GM06990 (cell line): ENCODE results near the gene DDX20.

Experiments used
- DNase-seq: peaks from one replicate; pipeline ENCODE4 v3.0.0-alpha.2; 2011; ENCODE audit not compliant: insufficient read length; ENCODE audit errors: extremely low read depth
- H3K27me3 ChIP-seq: replicated peaks from 2 replicates; pipeline ENCODE4 v1.6.0; 2011; ENCODE audit warnings: low read length; ENCODE audit not compliant: control insufficient read depth, insufficient read depth
- H3K36me3 ChIP-seq: 2 replicates; pipeline ENCODE4 v1.5.1; 2011; ENCODE audit warnings: low read length; ENCODE audit not compliant: control insufficient read depth, insufficient read depth
- H3K4me3 ChIP-seq: replicated peaks from 2 replicates; pipeline ENCODE4 v1.5.1; 2011; ENCODE audit warnings: low read depth, mild to moderate bottlenecking, control low read depth, low read length
- TF ChIP-seq, protein P1 (sequence below): IDR thresholded peaks from 2 replicates; pipeline ENCODE4 v1.5.1; 2011; ENCODE audit warnings: low read length, control low read depth, mild to moderate bottlenecking, inconsistent platforms; ENCODE audit not compliant: insufficient read depth, poor library complexity, severe bottlenecking

The DDX20 gene

DNA sequence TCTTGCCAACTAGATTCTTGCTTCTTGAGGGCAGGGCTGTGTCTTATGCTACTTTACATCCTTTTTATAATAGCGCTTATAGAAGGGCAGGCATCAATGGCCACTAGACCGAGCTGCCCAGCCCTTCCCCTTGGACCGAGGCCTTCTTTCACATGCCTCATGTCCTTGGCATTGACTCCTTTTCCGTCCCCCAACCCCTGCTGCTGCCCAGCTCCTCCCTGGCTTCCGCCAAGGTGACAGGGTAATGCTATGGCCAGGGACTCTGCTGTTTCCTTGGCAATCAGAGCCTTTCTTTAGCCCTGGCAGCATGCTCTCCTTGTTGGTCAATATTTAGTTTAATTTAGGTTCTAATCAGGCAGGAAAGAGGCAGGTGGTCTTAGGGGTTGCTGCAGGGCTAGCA is 48.2 kb downstream of the DDX20 start:
- no peak overlapping the region for H3K4me3 ChIP-seq
- TF ChIP-seq, protein P1, sequence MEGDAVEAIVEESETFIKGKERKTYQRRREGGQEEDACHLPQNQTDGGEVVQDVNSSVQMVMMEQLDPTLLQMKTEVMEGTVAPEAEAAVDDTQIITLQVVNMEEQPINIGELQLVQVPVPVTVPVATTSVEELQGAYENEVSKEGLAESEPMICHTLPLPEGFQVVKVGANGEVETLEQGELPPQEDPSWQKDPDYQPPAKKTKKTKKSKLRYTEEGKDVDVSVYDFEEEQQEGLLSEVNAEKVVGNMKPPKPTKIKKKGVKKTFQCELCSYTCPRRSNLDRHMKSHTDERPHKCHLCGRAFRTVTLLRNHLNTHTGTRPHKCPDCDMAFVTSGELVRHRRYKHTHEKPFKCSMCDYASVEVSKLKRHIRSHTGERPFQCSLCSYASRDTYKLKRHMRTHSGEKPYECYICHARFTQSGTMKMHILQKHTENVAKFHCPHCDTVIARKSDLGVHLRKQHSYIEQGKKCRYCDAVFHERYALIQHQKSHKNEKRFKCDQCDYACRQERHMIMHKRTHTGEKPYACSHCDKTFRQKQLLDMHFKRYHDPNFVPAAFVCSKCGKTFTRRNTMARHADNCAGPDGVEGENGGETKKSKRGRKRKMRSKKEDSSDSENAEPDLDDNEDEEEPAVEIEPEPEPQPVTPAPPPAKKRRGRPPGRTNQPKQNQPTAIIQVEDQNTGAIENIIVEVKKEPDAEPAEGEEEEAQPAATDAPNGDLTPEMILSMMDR = no peak
- H3K36me3 ChIP-seq = no peaks in the 10 kb centered on the region
- no peak for DNase-seq
- peaks cover 2% of the 10 kb centered on the region for H3K27me3 ChIP-seq

DNA sequence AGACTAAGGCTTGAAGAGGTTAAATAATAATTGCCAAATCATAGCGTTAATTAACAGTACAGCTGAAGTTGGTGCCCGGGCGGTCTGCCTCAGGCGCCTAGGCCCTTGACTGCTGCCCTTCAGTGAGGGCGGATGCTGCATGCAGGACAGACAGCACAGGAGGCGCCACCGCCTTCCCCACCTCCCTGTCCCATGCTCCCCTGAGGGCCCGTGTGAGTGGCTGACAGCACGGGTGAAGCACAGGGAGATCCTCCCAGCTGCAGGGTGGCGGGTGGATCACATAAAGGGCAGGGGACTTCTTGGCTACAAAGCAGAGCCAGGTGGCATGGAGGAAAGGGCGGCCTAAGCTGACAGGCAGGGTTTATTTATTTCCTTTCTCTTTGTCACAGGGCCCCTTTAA is 49.1 kb downstream of the DDX20 start:
- DNase-seq = no peak
- no peaks in the 10 kb centered on the region for H3K36me3 ChIP-seq
- TF ChIP-seq, protein P1 = no peak
- H3K27me3 ChIP-seq = peaks cover 2% of the 10 kb centered on the region
- no peak overlapping the region for H3K4me3 ChIP-seq

DNA sequence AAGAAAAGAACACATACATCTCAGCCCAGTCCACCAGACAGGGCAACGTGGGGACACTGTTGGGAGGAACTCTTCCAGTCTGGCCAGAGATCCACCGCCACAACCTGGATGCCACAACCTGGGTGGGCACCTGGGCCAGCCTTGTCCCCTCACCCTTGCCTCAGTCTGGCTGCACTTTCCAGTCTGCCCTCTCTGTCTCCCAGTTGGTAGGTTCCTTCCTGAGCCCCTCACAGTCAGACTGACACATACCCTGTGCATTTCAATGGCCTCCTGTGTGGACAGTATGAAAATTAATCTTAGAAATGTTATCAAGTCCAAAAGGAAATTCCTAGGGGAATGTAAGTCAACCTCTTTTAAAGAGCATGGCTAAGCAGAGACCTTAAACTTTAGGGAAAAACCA is 49.5 kb downstream of the DDX20 start:
- TF ChIP-seq, protein P1 = no peak
- peaks cover 3% of the 10 kb centered on the region for H3K27me3 ChIP-seq
- no peak for DNase-seq
- no peak overlapping the region for H3K4me3 ChIP-seq
- no peaks in the 10 kb centered on the region for H3K36me3 ChIP-seq

DNA sequence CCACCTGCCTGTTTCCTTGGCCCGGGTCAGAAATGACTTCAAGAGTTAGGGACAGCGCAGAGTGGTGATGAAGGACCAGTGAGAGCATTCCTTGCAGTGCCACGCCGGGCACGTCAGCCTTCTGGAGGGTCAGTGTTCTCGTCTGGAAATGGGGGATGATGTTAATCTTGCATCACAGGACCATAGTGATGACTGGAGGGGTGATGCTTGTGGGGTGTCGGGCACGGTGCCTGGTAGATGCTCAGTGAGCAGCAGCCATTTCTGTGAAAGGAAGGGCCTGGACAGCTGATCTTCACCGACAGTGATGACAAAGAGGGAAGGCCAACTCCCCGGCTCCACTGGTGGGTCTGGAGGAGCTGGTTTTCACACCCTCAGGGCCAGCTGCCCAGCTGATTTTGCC is 56.2 kb downstream of the DDX20 start:
- Histone ChIP-seq H3K4me3 (no peak overlapping the region), H3K36me3 (no peaks in the 10 kb centered on the region), H3K27me3 (peaks cover 1% of the 10 kb centered on the region; the same call in 1 of the 2 replicates)
- TF ChIP-seq, protein P1 = no peak
- no peak for DNase-seq

DNA sequence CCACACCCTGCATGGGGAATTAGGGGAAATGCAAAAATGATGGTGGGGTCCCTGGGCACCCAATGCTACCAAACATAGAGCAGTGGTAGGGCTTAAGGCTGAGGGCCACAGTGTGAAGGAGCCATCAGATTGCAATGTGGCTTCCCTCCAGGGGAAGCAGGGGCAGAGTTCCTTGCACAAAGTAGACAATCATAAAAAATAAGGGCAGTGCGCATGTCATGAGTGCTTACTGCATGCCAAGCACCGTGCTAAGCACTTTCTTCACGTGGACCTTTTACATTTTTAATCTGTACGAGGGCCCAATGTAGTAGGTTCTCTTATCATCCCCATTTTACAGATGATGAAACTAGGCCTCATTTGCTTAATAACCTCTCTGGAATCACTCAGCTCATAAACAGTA is 56.6 kb downstream of the DDX20 start:
- H3K27me3 ChIP-seq = peaks cover 1% of the 10 kb centered on the region; the same call in 1 of the 2 replicates
- DNase-seq = no peak
- TF ChIP-seq, protein P1 = no peak

DNA sequence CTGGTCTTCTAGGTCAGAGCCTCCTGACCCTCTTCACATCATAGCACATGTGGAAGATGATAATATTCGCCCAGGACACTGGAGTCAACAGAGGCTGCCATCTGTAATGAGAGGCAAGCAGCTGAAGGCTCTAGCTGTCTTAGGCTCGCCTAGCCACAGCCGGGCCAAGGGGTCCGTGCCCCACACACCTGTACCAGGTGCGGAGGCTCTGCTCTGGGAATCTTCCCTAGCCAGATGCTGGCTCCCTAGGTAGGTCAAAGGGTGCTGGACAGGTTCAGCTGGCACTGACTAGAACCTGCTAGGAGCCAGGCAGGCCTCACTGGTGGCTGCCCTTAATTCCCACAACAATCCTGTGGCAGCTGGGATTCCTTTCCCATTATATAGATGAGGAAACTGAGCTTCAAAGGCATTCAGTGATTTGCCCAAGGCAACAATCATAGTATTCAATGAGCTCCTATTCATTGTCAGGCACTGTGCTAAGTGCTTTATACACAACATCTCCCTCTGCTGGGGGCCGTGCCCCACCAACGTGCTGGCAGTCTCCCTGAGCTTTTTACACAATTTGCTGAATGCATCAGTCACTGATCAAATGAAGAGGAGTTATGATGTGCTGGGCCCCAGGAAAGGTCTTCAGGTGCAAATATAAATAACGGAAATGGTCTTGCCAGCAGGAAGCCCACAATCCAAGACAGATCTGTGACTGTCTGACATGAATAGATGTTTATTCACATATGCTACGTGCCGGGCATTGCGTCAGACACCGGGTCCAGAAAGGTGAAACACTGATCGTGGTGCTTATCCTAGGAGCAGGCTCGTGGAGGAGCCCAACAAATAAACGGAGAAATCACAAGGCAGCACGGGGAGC is 58.0 kb downstream of the DDX20 start:
- H3K36me3 ChIP-seq = no peaks in the 10 kb centered on the region
- no peak for DNase-seq
- no peak overlapping the region for H3K4me3 ChIP-seq
- TF ChIP-seq, protein P1 = peak; percentile 34
- H3K27me3 ChIP-seq = peaks cover 1% of the 10 kb centered on the region; the same call in 1 of the 2 replicates

More for the DNA sequence above, 56.6 kb downstream of the DDX20 start:
- Histone ChIP-seq H3K36me3 (no peaks in the 10 kb centered on the region), H3K4me3 (no peak overlapping the region)
